ENCODE measurements around the gene KCNIP3.
A peak's percentile ranks its signal among the peaks of the same experiment; 100 is the strongest.
"Not testable (repeated sequence)": the region's sequence is repeated elsewhere in the genome, so short reads cannot be mapped to it uniquely, and the experiment has no call there.

Gene KCNIP3

GRCh38 chr2:95389245-95390119 is 92.3 kb downstream of the KCNIP3 start:
- DNase-seq = peak; percentile 63 to 71

- DNase-seq = no peak
Measured at GRCh38 chr2:95390272-95390880, 93.2 kb downstream of the KCNIP3 start.

GRCh38 chr2:95390881-95391321 is 93.8 kb downstream of the KCNIP3 start:
- no peak for DNase-seq

GRCh38 chr2:95391641-95392310 is 94.6 kb downstream of the KCNIP3 start:
- no peak for DNase-seq

GRCh38 chr2:95392320-95392719 is 95.2 kb downstream of the KCNIP3 start:
- DNase-seq = no peak

- no peak for DNase-seq
Measured at GRCh38 chr2:95392730-95393455, 95.7 kb downstream of the KCNIP3 start.

GRCh38 chr2:95393901-95394300 is 96.8 kb downstream of the KCNIP3 start:
- no peak for DNase-seq

GRCh38 chr2:95399061-95399460 is 101.9 kb downstream of the KCNIP3 start:
- DNase-seq = no peak

GRCh38 chr2:95401480-95401879 is 104.3 kb downstream of the KCNIP3 start:
- no peak for DNase-seq

GRCh38 chr2:95402004-95402369 is 104.8 kb downstream of the KCNIP3 start:
- DNase-seq = not testable (repeated sequence)

GRCh38 chr2:95402370-95403203 is 105.4 kb downstream of the KCNIP3 start, which contains the start of gene FAHD2A:
FAHD2A (plus strand) TSS chr2:95402708; CDS start chr2:95405559, 2,851 bp downstream.
- peak; percentile 83 to 85 for DNase-seq

- peak; percentile 62 to 66 for DNase-seq
Measured at GRCh38 chr2:95403204-95403721, 106.1 kb downstream of the KCNIP3 start.

GRCh38 chr2:95403824-95404223 is 106.7 kb downstream of the KCNIP3 start:
- DNase-seq = not testable (repeated sequence)

- DNase-seq = not testable (repeated sequence)
Measured at GRCh38 chr2:95404676-95405075, 107.5 kb downstream of the KCNIP3 start.

GRCh38 chr2:95411239-95411638 is 114.1 kb downstream of the KCNIP3 start:
- DNase-seq = not testable (repeated sequence)

GRCh38 chr2:95414015-95414594 is 117.0 kb downstream of the KCNIP3 start:
- peak; percentile 40 to 44 for DNase-seq

GRCh38 chr2:95415138-95415537 is 118.0 kb downstream of the KCNIP3 start:
- not testable (repeated sequence) for DNase-seq

GRCh38 chr2:95415561-95415960 is 118.4 kb downstream of the KCNIP3 start:
- not testable (repeated sequence) for DNase-seq

- not testable (repeated sequence) for DNase-seq
Measured at GRCh38 chr2:95427196-95427867, 130.2 kb downstream of the KCNIP3 start.

GRCh38 chr2:95429748-95430467 is 132.8 kb downstream of the KCNIP3 start:
- not testable (repeated sequence) for DNase-seq

All from Kasumi-1 (cell line).